ENCODE results near the gene PTPN20.
A peak's percentile ranks its signal among the peaks of the same experiment; 100 is the strongest.
"Not testable (repeated sequence)": the region's sequence is repeated elsewhere in the genome, so short reads cannot be mapped to it uniquely, and the experiment has no call there.

PTPN20 gene

DNA sequence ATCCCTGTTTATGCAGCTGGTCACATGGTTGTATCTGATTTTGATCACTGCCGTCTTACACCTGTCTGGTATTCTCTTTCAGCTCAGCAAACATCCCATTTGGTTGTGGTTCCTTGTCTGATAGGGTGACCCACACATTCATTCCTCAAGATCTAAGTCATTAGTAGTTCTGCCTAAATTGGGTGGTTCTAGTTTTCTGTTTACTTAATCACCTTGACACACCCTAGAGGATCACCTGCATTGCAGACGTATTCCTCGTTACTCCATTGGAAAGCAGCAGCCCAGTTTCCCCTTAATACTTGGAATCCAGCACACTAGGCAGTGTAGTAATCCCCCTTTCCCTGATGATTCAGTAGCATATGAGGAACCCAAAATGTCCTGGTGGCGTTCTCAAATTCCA is 41.3 kb downstream of the PTPN20 start:
- not testable (repeated sequence) for DNase-seq

DNA sequence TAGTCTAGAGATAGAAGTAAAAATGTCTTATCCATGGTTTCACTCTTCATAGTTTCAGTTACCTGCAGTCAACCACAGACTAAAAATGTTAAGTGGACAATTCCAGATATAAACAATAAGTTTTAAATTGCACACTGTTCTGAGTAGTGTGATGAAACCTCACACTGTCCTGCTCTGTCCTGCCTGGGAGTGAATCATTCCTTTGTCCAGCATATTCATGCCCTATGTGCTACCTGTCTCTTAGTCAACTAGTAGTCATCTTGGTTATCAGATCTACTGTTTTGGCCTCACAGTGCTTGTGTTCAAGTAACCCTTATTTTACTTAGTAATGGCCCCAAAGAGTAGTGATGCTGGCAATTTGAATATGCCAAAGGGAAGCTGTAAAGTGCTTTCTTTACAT is 49.5 kb downstream of the PTPN20 start:
- not testable (repeated sequence) for DNase-seq

DNA sequence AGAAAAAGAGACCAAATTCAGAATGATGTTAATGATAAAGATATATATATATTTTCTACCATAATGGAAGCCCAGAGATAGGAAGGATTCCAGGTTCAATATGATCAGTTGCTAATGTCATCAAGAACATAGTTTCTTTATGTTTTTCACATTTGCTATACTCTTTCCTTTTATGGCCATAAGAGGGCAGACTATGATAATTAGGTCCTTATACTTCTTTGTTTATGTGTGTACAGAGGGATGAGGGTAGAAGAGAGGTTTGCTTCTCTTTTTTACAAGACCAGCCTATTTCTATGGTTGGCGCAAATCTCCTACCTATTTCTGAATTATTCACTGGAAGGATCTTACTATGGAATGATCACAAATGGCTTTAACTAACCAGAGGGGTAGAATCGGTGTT is 52.1 kb downstream of the PTPN20 start:
- not testable (repeated sequence) for DNase-seq

DNA sequence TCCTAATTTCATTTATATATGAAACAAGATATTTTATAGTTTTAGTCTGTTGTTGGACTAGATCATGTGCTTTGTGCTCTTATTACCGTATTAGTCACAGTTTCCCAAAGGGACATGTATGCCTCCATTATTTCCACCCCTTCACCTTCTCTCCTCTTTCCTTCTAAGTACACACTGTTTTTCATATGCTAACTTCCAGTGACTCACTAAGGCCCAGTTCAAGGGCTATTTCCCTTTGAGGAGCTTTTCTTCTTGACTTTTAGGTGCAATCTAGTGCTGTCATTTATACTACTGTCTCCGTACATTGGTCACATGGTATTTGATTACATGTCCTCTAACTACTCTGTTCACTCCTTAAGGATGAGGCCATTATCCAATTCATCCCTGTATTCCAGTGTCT is 55.8 kb downstream of the PTPN20 start:
- DNase-seq = not testable (repeated sequence)

DNA sequence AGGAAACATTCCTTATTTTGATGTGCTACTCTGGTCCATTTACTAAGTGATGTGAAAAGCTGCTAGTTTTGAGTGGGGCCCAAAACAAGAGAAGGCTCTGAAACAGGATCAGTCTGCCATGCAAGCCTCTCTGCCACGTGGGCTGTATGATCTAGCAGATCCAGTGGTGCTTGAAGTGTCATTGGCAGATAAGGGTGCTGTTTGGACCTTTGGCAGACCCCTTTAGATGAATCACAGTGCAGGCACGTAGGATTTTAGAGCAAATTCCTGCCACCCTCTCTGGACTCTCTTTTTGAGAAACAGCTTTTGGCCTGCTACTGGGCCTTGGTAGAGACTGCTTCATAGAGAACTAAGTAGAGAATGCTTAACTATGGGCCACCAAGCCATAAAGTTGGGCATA is 69.0 kb downstream of the PTPN20 start:
- not testable (repeated sequence) for DNase-seq

DNA sequence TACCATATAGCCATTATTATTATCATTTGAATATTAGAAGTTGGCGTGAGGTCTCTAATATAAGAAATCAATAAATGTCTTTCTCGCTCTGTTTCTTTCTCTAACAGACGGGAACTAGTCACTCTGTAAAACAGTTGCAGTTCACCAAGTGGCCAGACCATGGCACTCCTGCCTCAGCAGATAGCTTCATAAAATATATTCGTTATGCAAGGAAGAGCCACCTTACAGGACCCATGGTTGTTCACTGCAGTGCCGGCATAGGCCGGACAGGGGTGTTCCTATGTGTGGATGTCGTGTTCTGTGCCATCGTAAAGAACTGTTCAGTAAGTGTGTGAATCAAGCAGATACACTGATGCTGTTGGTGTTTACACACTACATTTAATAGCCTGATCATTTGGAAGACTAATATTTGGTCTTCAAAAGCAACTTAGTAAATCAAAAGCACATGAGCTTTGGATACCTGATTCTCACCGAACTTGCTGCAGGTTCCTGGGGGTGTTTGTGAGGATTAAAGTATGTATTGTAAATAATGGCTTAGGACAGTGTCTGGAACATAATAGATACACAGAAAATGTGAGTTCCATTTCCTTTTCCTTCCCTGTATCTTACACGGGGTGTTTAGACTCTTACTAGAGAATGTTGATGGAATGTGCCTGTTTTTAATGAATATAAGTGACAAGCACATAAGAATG is 76.2 kb downstream of the PTPN20 start:
- DNase-seq = not testable (repeated sequence)

DNA sequence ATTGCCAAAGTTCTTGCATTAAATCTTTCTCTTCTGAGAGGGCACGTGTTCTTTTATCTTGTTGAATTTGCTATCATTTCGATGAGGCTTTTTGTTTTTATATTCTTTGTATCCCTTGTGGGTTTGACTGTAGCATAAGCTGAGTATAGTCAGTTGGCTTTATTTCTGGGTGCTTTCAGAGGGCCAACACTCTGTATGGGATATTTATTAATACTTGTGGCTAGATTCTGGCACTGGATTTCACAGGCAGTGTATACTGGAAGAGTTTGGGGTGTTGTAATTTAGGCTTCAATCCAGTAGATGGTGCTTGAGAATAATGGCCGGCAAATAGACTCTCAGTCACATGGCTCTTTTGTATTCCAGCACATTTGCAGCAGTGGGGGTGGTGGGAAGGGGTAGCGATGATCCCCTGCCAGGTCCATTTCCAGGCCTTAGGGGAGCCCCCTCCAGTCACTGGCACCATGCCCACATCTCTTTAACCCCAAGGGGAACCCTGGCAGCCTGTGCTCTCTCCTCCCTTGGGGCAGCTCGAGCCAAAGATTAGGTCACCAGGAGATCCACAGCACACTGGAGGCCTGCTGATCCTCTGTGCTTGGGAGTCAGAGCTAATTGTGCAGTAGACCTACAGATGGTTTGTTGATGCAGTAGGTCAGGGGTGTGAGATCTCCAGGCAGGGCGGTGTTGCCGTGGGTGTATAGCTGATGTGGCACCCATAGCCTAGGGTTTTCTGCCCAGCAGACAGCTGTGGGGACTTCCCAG is 81.8 kb downstream of the PTPN20 start:
- peak in 1 of 5 experiments; percentile 38 for DNase-seq

DNA sequence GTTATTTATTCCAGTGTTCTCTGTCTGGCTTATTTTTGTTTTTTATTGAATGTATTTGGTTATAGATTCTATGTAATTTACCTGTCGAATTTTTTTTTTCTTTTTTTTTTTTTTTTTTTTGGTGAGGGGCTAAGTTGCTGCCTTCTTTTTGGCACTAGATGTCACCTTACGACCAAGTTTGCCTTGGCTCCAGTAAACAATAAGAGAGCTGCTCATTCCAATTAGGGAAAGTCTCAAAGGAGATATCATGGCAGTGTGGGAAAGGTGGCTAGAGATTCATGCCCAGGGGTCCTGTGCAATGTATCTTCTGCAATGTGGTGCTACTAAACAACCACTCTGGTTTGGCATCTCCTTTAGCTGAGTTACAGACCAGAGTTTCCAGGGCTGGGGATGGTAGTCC is 84.0 kb downstream of the PTPN20 start:
- peak in 1 of 5 experiments; percentile 20 for DNase-seq

DNA sequence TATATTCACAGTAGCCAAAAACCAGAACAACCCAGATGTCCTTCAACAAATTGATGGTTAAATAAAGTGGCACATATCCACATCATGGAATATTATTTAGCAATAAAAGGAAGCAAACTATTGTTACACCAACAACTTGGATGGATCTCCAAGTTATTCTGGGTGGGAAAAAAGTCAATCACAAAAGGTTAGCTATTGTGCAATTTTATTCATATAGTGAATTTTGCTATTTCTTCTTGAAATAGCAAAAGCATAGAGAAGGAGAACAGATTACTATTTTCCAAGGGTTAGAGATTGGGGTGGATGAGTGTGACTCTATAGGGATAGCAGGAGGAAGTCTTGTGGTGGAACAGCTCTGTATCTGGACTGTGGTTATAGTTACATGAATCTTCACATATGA is 87.0 kb downstream of the PTPN20 start:
- DNase-seq = no peak

DNA sequence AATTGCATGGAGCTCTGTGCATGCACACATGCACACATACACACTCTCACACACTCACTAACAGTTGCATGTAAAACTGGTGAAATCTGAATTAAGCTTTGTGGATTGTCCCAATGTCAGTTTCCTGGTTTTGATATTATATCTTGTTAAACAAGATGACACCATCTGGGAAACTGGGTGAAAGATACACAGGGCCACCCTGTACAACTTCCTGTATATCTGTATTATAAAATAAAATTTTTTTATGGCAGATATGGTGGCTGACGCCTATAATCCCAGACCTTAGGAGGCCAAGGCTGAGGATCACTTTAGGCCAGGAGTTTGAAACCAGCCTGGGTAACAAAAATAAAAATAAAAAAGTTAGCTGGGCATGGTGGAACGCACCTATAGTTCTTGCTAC is 87.4 kb downstream of the PTPN20 start:
- DNase-seq = no peak

DNA sequence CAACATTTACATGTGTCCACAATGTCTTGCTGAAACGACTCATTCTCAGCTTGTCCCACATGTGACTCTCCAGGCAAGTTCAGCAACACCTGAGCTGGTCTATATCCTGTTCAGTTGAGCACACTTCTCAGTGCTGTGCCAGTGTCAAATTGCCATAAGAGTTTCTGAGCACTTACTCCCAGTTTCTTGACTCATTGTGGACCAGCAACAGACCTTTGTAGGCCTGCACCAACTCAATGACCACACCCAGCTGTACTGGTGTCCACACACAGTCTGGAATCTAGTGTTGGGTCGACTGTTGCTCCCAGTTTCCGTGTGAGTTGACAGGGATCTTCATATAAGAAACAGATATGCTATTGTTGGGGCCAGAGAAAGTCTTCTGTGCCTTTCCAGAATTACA is 88.0 kb downstream of the PTPN20 start:
- DNase-seq = no peak

DNA sequence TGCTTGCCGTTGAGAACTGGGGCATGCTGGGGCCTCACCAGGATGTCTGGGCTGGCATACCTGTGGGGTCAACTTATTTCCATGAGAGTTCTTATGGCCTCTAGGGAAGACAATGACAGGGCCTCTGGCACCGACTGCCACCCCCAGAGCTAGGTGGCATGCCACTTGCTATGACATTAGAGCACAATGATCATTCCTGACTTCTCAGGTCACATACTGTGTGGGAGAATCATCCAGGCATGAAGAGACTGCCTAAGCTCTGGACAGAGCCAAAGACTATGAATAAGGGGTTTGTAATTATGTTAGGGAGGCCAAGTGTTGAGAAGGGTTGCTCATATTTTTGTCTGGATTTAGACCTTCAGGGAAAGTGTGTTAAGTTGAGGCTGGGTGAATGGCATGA is 97.5 kb downstream of the PTPN20 start:
- no peak for DNase-seq

DNA sequence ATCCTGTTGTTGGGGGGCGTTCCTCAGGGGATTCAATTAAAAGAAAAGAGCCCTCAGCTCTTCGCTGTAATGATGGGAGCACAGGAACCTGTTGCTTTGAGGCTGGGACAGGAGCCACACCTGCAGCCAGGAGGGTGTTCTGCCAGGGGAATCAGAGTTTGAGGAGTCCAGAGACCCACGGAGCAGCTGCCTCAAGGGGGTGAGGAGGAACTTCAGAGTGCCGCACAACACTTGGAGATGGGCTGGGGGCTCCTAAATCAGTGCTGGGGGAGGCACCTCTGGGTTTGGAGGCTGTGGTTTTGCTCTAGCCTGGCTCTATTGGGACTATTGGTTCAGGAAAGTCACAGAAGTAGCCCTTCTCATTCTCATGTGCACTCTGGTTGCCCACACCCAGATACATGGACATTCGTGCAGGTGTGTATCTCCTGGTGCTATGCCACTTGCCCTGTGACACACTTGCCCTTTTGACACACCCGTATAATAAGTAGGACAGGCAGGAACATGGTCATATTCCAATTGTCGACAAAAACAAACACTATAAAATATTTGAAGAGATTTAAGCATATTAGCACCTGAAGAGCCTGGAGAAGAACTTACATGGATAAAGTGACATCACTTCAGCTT is 98.1 kb downstream of the PTPN20 start:
- DNase-seq = no peak

DNA sequence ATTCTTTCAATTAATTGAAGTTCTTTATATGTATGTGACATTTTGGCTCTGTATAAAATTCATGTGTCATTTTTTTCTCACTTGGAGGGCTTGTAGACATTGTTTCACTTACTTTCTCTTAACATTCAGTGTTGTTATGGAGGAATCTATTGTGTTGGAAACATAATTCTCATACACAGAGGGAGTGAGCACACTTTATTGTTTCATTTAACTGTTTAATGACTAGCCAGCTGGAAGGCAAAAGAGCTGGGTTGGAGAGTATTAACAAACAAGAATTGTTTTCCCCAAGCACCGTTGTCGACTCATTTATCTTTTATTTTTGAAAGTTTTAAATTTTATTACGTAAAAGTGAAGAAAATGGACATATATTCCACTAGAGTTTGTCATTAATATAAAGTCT is 98.8 kb downstream of the PTPN20 start:
- DNase-seq = no peak

DNA sequence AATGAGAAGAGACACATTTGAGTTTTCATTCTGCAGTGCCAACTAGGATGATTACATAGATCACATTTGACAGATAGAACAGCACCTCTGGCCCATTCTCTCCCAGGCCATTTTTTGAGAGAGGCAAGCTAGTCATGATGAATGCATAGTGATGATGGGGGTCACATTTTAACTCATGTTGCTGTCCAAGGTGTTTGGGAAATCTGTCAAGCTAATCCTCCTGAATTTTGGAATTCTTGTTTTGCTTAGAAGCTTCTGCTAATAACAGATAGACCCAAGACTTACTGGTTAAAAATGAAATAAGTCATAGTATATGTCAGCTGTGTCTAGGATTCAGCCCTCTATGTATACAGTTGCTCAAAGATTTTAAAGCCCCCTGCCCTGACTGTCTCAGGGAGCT is 101.0 kb downstream of the PTPN20 start:
- DNase-seq = no peak

DNA sequence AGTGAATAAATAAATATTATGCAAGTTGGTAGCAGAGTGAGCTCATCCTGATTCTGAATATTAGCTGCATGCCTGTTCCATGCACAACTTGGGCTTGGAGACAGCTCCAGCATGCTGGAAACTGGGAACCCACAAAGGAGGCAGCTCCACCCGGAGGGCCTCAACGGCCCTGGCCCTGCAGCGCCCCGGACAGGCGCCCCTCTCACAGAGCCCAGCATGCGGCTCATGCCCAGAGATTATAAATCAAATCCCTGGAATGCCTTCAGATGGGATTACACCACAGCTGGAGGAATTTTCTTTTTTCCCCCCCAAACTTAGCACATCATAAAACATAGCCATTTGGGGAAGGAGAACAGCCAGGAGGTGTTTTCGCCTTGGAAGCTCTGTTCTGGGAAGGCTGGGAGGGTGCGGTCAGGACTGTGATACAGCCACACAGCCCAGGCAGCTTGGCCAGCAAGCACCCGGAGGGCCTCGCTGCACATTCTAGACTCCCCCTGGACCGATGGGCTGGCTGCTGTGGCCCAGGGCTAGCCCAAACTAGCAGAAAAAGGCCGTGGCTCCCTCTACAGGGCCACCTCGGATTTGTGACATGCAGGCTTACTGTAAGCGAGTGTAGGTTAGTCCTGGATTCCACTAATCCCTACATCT is 102.4 kb downstream of the PTPN20 start:
- no peak for DNase-seq

DNA sequence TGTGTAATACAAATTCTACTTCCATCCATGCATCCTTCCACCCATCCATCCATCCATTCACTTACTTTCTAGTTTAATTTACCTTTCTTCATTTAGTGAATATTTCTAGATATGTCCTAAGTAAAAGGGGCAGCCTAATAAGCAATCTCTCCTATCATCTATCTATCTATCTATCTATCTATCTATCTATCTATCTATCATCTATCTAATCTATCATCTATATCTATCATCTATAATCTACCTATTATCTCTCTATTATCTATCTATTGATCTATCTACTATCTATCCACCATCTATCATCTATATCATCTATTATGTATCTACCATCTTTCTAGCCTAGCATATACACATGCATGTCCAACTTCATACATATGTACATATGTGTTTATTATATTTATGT is 104.2 kb downstream of the PTPN20 start:
- no peak for DNase-seq

DNA sequence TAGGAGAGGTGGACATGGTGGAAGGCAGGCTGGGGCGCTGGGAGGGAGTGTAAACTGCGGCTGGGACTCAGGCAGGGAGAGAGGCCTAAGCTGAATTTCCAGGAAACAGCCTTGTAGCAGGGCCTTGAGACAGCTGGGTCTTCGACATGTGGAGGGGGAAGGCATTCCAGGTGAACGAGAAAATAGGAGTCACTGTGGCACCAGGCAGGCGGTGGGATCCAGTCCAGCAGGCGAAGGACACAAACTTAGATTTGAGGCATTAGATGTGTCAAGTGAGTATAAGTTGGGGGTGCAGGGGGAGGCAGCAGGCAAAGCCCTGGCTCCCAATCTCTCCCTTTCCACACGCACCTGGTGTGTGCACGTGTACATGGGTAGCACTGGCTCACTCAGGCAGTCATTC is 105.3 kb downstream of the PTPN20 start:
- no peak for DNase-seq

DNA sequence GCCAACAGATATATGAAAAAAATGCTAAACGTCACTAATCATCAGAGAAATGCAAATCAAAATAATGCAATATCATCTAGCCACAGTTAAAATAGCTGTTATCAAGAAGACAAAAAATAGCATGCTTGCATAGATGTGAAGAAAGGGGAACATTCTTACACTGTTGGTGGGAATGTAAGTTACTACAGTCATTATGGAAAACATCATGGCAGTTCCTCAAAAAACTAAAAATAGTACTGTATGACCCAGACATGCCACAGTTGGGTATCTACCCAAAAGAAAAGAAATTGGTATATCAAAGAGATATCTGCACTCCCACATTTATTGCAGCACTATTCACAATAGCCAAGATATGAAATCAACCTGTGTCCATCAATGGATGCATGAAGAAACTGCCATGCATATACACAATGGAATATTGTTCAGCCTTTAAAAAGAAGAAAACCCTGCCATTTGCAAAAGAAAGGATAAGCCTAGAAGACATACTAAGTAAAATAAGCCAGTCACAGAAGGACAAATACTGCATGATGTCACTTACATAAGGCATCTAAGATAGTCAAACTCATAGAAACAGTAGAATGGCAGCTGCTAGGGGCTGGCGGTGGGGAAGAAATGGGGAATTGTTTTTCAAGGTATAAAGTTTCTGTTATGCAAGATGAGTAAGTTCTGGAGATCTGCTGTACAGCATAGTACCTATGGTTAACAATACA is 107.0 kb downstream of the PTPN20 start:
- no peak for DNase-seq

DNA sequence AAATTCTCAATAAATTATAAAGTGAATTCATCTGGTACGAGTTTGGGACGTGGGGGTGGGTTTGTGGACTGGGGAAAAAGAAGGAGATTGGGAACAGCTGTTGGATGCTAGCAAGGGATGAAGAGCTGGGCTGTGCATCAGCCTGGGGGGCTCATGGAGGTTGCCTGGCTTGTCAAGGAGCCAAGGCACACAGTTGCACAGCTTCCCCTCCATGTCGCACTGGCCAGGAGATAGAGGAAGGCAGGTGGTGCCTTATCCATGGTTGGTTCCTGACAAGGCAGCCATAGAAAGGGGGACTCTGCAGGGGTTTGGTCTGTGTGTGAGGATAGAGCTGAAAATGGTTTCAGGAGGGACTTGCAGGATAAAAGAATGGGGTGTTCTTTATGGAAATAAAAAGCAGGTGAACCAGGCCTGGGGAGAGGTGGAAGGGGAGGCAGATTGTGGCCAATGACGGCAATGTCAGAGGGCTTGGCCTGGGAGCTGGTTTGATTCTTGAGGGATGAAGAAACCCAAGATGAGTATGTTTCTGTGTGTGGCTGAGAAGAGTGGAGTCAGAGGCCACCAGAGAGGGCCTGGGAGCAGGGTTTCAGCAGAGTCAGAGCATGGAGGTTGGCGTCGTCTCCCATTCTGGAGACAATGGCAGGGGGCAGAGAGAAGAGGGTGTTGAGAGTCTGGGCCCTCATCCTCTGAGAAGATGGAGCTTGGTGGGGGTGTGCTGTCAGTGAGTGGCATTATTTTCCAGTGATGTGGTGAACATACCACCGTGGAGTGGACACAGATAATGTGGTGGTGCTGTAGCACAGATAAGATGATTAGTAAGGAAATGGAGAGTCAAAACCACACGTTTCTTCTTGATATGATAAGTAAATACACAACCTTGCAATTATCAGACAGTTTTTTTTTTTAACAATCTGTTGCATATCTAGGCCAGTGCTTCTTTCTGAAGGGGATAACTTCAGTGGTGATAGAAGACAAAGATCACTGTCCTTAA is 108.2 kb downstream of the PTPN20 start:
- peak in 1 of 5 experiments; percentile 46 for DNase-seq

DNA sequence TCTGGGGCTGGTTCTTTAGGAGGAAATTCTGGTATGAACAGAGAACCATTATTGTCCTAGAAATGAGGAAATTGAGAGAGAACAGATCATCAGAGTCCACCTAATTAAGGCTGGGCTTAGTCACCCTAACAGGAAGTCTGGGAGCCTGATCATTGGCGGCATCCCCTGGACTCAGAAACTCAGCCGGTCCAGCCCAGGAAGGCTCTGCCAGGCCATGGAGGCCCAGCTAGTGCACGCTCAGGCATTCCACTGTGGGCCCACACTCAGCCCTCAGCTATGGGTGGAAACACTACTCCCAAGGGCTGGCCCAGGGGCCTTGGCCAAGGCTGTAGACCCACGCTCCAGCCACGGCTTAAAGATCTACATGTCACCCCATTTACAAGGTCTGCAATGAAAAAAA is 109.2 kb downstream of the PTPN20 start:
- DNase-seq = no peak

DNA sequence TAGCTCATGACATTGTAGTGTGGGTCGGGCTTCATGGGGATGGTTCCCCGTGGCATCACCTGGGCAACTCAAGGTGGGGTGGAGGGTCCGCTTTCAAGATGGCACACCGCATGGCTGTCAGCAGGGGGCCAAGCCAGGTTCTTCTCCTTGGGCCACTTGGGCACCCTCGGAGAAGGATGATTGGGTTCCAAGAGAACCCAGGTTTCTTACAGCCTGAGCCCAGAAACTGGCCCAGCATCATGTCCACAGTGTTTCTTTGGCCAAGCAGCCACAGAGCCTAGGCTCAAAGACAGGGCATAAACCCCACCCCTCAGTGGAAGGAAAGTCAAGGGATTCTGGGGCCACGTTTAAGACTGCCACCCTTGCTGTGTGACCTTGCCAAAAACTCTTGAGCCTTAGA is 110.6 kb downstream of the PTPN20 start:
- no peak for DNase-seq
